Measurements from ENCODE around the gene GNA14. TPM values are rescaled to one million over a fixed set of nuclear protein-coding genes. Genes with fewer than 3 reads are reported as not detected.

GNA14 gene
- total RNA-seq, 1 experiment from 2014 or later, result 0.25 TPM

DNA sequence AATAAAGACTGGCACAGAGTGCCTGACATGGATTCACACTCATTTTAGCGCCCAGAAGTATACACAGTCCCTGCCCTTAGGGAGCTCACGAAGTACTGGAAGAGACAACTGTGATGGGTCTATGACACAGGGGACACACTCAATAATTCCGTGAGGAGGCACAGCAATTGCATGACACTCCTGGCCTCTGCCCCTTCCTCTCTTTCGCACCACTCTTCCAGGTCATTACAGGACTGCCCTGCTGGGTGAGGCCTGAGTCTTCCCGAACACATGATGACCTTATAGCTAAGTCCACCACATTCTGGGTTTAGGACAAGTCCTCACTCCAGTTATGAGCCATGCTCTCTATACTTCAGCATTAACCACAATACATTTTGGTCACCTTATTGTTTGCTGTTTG, 134.7 kb downstream of the GNA14 start:
- Histone ChIP-seq H3K36me3 (ENCODE audit: control insufficient read depth in 1 of 2, insufficient read depth in 2 of 2, low read length in 2 of 2) (no peaks in the 10 kb centered on the region), H3K27ac (ENCODE audit: low read depth, low read length) (no peak overlapping the region), H3K9me2 (ENCODE audit: insufficient read depth) (no peaks in the 10 kb centered on the region), H3K9ac (ENCODE audit: low read length) (no peak overlapping the region), H3K27me3 (ENCODE audit: insufficient read depth, low read length) (no peaks in the 10 kb centered on the region), H3K4me2 (ENCODE audit: low read length) (no peak overlapping the region), H3K79me2 (ENCODE audit: insufficient read depth, low read length) (no peaks in the 10 kb centered on the region), H3K4me3 (replicated peaks in 1 of 2; ENCODE audit: low read depth in 1 of 2, low read length in 2 of 2) (no peak overlapping the region), H3K4me1 (ENCODE audit: control insufficient read depth in 1 of 2, insufficient read depth in 2 of 2, low read length in 2 of 2) (no peaks in the 10 kb centered on the region), H3K9me3 (ENCODE audit: control insufficient read depth in 1 of 2, insufficient read depth in 1 of 2, low read depth in 1 of 2, low read length in 2 of 2) (no peaks in the 10 kb centered on the region), H4K20me1 (ENCODE audit: insufficient read depth) (no peaks in the 10 kb centered on the region), H2AFZ (ENCODE audit: low read depth, low read length, poor library complexity, severe bottlenecking) (no peak overlapping the region)
- DNase-seq (ENCODE audit: low read depth, low spot score), result no peak
- intact Hi-C loops (cut with micrococcal nuclease), result no loop called here
- ATAC-seq, result no peak
- ChIA-PET CTCF (no interaction called here), RAD21 (ENCODE audit: low non-redundant PET in 1 of 2, low total read pairs in 2 of 2, uncharacterized antibody in 2 of 2, unreplicated experiment in 2 of 2) (no interaction called here), POLR2A (no interaction called here)
- TF ChIP-seq CBX3 (IDR thresholded peaks at IDR 0.05; ENCODE audit: low read depth), result no peak
- TF ChIP-seq, protein P1, sequence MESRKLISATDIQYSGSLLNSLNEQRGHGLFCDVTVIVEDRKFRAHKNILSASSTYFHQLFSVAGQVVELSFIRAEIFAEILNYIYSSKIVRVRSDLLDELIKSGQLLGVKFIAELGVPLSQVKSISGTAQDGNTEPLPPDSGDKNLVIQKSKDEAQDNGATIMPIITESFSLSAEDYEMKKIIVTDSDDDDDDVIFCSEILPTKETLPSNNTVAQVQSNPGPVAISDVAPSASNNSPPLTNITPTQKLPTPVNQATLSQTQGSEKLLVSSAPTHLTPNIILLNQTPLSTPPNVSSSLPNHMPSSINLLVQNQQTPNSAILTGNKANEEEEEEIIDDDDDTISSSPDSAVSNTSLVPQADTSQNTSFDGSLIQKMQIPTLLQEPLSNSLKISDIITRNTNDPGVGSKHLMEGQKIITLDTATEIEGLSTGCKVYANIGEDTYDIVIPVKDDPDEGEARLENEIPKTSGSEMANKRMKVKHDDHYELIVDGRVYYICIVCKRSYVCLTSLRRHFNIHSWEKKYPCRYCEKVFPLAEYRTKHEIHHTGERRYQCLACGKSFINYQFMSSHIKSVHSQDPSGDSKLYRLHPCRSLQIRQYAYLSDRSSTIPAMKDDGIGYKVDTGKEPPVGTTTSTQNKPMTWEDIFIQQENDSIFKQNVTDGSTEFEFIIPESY (IDR thresholded peaks at IDR 0.05; ENCODE audit: extremely low read depth, insufficient replicate concordance, low read length), result no peak
- no peak for TF ChIP-seq POLR2AphosphoS5 (IDR thresholded peaks at IDR 0.05; ENCODE audit: low read depth, low read length)
- TF ChIP-seq SRF (IDR thresholded peaks at IDR 0.05; ENCODE audit: low read depth), result no peak
- no peak for TF ChIP-seq JUND (IDR thresholded peaks at IDR 0.05)
- TF ChIP-seq, protein P2, sequence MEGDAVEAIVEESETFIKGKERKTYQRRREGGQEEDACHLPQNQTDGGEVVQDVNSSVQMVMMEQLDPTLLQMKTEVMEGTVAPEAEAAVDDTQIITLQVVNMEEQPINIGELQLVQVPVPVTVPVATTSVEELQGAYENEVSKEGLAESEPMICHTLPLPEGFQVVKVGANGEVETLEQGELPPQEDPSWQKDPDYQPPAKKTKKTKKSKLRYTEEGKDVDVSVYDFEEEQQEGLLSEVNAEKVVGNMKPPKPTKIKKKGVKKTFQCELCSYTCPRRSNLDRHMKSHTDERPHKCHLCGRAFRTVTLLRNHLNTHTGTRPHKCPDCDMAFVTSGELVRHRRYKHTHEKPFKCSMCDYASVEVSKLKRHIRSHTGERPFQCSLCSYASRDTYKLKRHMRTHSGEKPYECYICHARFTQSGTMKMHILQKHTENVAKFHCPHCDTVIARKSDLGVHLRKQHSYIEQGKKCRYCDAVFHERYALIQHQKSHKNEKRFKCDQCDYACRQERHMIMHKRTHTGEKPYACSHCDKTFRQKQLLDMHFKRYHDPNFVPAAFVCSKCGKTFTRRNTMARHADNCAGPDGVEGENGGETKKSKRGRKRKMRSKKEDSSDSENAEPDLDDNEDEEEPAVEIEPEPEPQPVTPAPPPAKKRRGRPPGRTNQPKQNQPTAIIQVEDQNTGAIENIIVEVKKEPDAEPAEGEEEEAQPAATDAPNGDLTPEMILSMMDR (IDR thresholded peaks at IDR 0.05 in 2 of 3, conservative IDR thresholded peaks at IDR 0.05 in 1 of 3; ENCODE audit: borderline replicate concordance in 1 of 3, insufficient read depth in 1 of 3, low read depth in 2 of 3, low read length in 2 of 3), result no peak
- TF ChIP-seq POLR2A (IDR thresholded peaks at IDR 0.05; ENCODE audit: borderline replicate concordance, extremely low read depth, insufficient read depth, insufficient read length), result no peak
- TF ChIP-seq ELF1 (IDR thresholded peaks at IDR 0.05; ENCODE audit: borderline replicate concordance, low read depth), result no peak
- TF ChIP-seq EZH2 (IDR thresholded peaks at IDR 0.05), result no peak
- no peak for TF ChIP-seq YY1 (IDR thresholded peaks at IDR 0.05; ENCODE audit: extremely low read depth, insufficient replicate concordance, low read depth, low read length)
- TF ChIP-seq, protein P3, sequence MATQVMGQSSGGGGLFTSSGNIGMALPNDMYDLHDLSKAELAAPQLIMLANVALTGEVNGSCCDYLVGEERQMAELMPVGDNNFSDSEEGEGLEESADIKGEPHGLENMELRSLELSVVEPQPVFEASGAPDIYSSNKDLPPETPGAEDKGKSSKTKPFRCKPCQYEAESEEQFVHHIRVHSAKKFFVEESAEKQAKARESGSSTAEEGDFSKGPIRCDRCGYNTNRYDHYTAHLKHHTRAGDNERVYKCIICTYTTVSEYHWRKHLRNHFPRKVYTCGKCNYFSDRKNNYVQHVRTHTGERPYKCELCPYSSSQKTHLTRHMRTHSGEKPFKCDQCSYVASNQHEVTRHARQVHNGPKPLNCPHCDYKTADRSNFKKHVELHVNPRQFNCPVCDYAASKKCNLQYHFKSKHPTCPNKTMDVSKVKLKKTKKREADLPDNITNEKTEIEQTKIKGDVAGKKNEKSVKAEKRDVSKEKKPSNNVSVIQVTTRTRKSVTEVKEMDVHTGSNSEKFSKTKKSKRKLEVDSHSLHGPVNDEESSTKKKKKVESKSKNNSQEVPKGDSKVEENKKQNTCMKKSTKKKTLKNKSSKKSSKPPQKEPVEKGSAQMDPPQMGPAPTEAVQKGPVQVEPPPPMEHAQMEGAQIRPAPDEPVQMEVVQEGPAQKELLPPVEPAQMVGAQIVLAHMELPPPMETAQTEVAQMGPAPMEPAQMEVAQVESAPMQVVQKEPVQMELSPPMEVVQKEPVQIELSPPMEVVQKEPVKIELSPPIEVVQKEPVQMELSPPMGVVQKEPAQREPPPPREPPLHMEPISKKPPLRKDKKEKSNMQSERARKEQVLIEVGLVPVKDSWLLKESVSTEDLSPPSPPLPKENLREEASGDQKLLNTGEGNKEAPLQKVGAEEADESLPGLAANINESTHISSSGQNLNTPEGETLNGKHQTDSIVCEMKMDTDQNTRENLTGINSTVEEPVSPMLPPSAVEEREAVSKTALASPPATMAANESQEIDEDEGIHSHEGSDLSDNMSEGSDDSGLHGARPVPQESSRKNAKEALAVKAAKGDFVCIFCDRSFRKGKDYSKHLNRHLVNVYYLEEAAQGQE (IDR thresholded peaks at IDR 0.05; ENCODE audit: low read depth), result no peak
- no peak for TF ChIP-seq CEBPB (IDR thresholded peaks at IDR 0.05; ENCODE audit: low read depth)
- no peak for TF ChIP-seq SP1 (IDR thresholded peaks at IDR 0.05; ENCODE audit: low read depth)
- BruUV-seq (replicated peaks), result no TSS peak
